HEK293T (cell line): Measurements from ENCODE around the gene RANBP9.

Experiments
- CTBP1 ChIP-seq: fragments of 450-650 bp; IDR thresholded peaks from 2 replicates; pipeline ENCODE4 v1.6.1; 2016; ENCODE audit warnings: borderline replicate concordance
- FOXA1 ChIP-seq: fragments of 450-650 bp; IDR thresholded peaks from 2 replicates; pipeline ENCODE4 v1.6.1; 2016; ENCODE audit warnings: mild to moderate bottlenecking
- FOXK2 ChIP-seq: fragments of 450-650 bp; IDR thresholded peaks from 2 replicates; pipeline ENCODE4 v1.6.1; 2016; ENCODE audit warnings: mild to moderate bottlenecking
- FOXM1 ChIP-seq: fragments of 450-650 bp; IDR thresholded peaks from 2 replicates; pipeline ENCODE4 v1.6.1; 2017; ENCODE audit warnings: mild to moderate bottlenecking, borderline replicate concordance
- HDGF ChIP-seq: fragments of 450-650 bp; IDR thresholded peaks from 2 replicates; pipeline ENCODE4 v1.6.1; 2017; ENCODE audit warnings: antibody characterized with exemption, borderline replicate concordance
- SUZ12 ChIP-seq: fragments of 450-650 bp; IDR thresholded peaks from 2 replicates; pipeline ENCODE4 v1.6.1; 2016; ENCODE audit warnings: mild to moderate bottlenecking
- TARDBP ChIP-seq: fragments of 450-650 bp; IDR thresholded peaks from 2 replicates; pipeline ENCODE4 v1.6.1; 2016

GRCh38 chr6:13733178-13733887 lies 21.7 kb upstream of the RANBP9 start:
- TF ChIP-seq HDGF (no peak), FOXK2 (no peak), CTBP1 (no peak), FOXM1 (no peak), SUZ12 (no peak), FOXA1 (no peak), TARDBP (no peak)
